ENCODE data around the gene BSDC1. TPM values are rescaled to one million over a fixed set of nuclear protein-coding genes. Genes with fewer than 3 reads are reported as not detected.
"Not testable (repeated sequence)": the region's sequence is repeated elsewhere in the genome, so short reads cannot be mapped to it uniquely, and the experiment has no call there.

The BSDC1 gene
- total RNA-seq, 1 experiment from 2014 or later: 45.1 TPM

GRCh38 chr1:32361308-32361673 lies 33.0 kb downstream of the BSDC1 start:
- Histone ChIP-seq H3K27ac (ENCODE audit: low read length) (no peak overlapping the region), H3K9me2 (replicated peaks; ENCODE audit: insufficient read depth, low read length) (no peaks in the 10 kb centered on the region), H3K36me3 (ENCODE audit: insufficient read depth, low read length) (peaks cover 4% of the 10 kb centered on the region; the same call in 1 of the 2 replicates), H3K4me1 (ENCODE audit: low read length) (peaks cover 10% of the 10 kb centered on the region), H3K4me2 (ENCODE audit: low read depth, low read length, poor library complexity, severe bottlenecking) (no peak overlapping the region), H3K4me3 (ENCODE audit: low read length) (no peak overlapping the region), H3K79me2 (ENCODE audit: low read length) (no peaks in the 10 kb centered on the region), H4K20me1 (ENCODE audit: insufficient read depth, low read depth, low read length) (no peaks in the 10 kb centered on the region), H3K27me3 (ENCODE audit: low read length) (no peaks in the 10 kb centered on the region), H3K9ac (ENCODE audit: low read length) (no peak overlapping the region), H3K9me3 (ENCODE audit: low read length) (no peaks in the 10 kb centered on the region), H2AFZ (ENCODE audit: low read length) (no peak overlapping the region)
- DNase-seq: no peak

DNA sequence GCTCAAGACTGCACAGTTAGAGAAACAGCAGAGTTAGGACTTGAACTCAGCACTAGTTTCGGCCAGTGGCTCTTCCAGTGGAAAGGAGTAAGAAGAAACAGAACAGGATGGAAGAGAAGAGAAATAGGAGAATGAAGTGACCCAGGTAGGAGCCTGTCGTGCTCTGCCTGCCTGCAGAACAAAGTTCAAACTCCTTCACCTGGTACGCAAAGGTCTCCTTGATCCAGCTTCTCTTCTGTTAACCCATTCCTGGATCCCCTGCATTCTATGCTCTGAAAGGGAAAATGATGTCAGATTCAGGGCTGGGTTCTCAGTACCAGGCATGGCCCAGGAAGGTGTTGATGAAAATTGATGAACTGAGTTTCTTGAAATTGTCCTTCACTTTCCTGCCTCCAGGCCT lies 35.8 kb downstream of the BSDC1 start:
- H3K4me3 ChIP-seq (ENCODE audit: low read length): no peak overlapping the region

GRCh38 chr1:32357614-32358013 lies 36.6 kb downstream of the BSDC1 start:
- H3K27ac ChIP-seq (ENCODE audit: low read length): no peak overlapping the region
- peaks cover 10% of the 10 kb centered on the region for H3K4me1 ChIP-seq (ENCODE audit: low read length)
- no peaks in the 10 kb centered on the region for H3K79me2 ChIP-seq (ENCODE audit: low read length)
- no peak overlapping the region for H3K4me2 ChIP-seq (ENCODE audit: low read depth, low read length, poor library complexity, severe bottlenecking)
- no peak overlapping the region for H3K4me3 ChIP-seq (ENCODE audit: low read length)
- no peak overlapping the region for H2AFZ ChIP-seq (ENCODE audit: low read length)
- no peaks in the 10 kb centered on the region for H3K9me3 ChIP-seq (ENCODE audit: low read length)
- H3K36me3 ChIP-seq (ENCODE audit: insufficient read depth, low read length): no peaks in the 10 kb centered on the region
- no peak for DNase-seq
- no peaks in the 10 kb centered on the region for H4K20me1 ChIP-seq (ENCODE audit: insufficient read depth, low read depth, low read length)
- H3K9me2 ChIP-seq (replicated peaks; ENCODE audit: insufficient read depth, low read length): no peaks in the 10 kb centered on the region
- H3K27me3 ChIP-seq (ENCODE audit: low read length): no peaks in the 10 kb centered on the region
- no peak overlapping the region for H3K9ac ChIP-seq (ENCODE audit: low read length)

More for the DNA sequence above, 35.8 kb downstream of the BSDC1 start:
- Histone ChIP-seq H4K20me1 (ENCODE audit: insufficient read depth, low read depth, low read length) (no peaks in the 10 kb centered on the region), H3K4me2 (ENCODE audit: low read depth, low read length, poor library complexity, severe bottlenecking) (no peak overlapping the region), H3K27ac (ENCODE audit: low read length) (no peak overlapping the region), H3K9me3 (ENCODE audit: low read length) (no peaks in the 10 kb centered on the region), H3K79me2 (ENCODE audit: low read length) (no peaks in the 10 kb centered on the region), H3K4me1 (ENCODE audit: low read length) (peaks cover 10% of the 10 kb centered on the region), H3K27me3 (ENCODE audit: low read length) (no peaks in the 10 kb centered on the region), H2AFZ (ENCODE audit: low read length) (no peak overlapping the region), H3K36me3 (ENCODE audit: insufficient read depth, low read length) (no peaks in the 10 kb centered on the region), H3K9ac (ENCODE audit: low read length) (no peak overlapping the region), H3K9me2 (replicated peaks; ENCODE audit: insufficient read depth, low read length) (no peaks in the 10 kb centered on the region)
- DNase-seq: no peak

GRCh38 chr1:32356478-32356877 lies 37.8 kb downstream of the BSDC1 start:
- peaks cover 17% of the 10 kb centered on the region for H3K4me1 ChIP-seq (ENCODE audit: low read length)
- no peak overlapping the region for H2AFZ ChIP-seq (ENCODE audit: low read length)
- no peaks in the 10 kb centered on the region for H3K9me2 ChIP-seq (replicated peaks; ENCODE audit: insufficient read depth, low read length)
- H3K9ac ChIP-seq (ENCODE audit: low read length): no peak overlapping the region
- H3K4me2 ChIP-seq (ENCODE audit: low read depth, low read length, poor library complexity, severe bottlenecking): no peak overlapping the region
- H3K27me3 ChIP-seq (ENCODE audit: low read length): no peaks in the 10 kb centered on the region
- no peaks in the 10 kb centered on the region for H3K9me3 ChIP-seq (ENCODE audit: low read length)
- H4K20me1 ChIP-seq (ENCODE audit: insufficient read depth, low read depth, low read length): no peaks in the 10 kb centered on the region
- no peak overlapping the region for H3K27ac ChIP-seq (ENCODE audit: low read length)
- H3K79me2 ChIP-seq (ENCODE audit: low read length): no peaks in the 10 kb centered on the region
- DNase-seq: no peak
- no peaks in the 10 kb centered on the region for H3K36me3 ChIP-seq (ENCODE audit: insufficient read depth, low read length)
- H3K4me3 ChIP-seq (ENCODE audit: low read length): no peak overlapping the region

DNA sequence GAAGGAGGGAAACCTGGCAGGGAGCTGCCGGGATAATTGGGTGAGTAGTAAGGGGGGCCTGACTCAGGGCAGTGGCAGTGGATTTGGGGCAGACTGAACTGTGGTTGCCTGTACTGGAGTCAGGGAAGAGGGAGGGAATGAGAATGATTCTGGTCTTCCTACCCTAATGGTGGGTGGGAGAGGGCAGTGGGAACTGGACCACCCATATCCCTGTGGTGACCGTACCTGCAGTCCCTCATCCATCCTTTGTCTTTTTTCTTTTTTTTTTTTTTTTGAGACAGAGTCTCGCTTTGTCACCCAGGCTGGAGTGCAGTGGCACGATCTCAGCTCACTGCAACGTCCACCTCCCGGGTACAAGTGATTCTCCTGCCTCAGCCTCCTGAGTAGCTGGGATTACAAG lies 38.5 kb downstream of the BSDC1 start:
- DNase-seq; H3K79me2 ChIP-seq (ENCODE audit: low read length): not testable (repeated sequence)

GRCh38 chr1:32353886-32354570 lies 40.2 kb downstream of the BSDC1 start:
- no peak overlapping the region for H3K27ac ChIP-seq (ENCODE audit: low read length)
- DNase-seq: no peak
- H3K4me1 ChIP-seq (ENCODE audit: low read length): peaks cover 12% of the 10 kb centered on the region
- no peak overlapping the region for H3K4me3 ChIP-seq (ENCODE audit: low read length)
- no peaks in the 10 kb centered on the region for H3K9me2 ChIP-seq (replicated peaks; ENCODE audit: insufficient read depth, low read length)
- H3K9me3 ChIP-seq (ENCODE audit: low read length): no peaks in the 10 kb centered on the region
- H3K27me3 ChIP-seq (ENCODE audit: low read length): no peaks in the 10 kb centered on the region
- H3K4me2 ChIP-seq (ENCODE audit: low read depth, low read length, poor library complexity, severe bottlenecking): no peak overlapping the region
- no peak overlapping the region for H3K9ac ChIP-seq (ENCODE audit: low read length)
- H4K20me1 ChIP-seq (ENCODE audit: insufficient read depth, low read depth, low read length): no peaks in the 10 kb centered on the region
- no peaks in the 10 kb centered on the region for H3K79me2 ChIP-seq (ENCODE audit: low read length)
- no peaks in the 10 kb centered on the region for H3K36me3 ChIP-seq (ENCODE audit: insufficient read depth, low read length)
- no peak overlapping the region for H2AFZ ChIP-seq (ENCODE audit: low read length)

More for the DNA sequence above, 38.5 kb downstream of the BSDC1 start:
- not testable (repeated sequence) for H3K4me3 ChIP-seq (ENCODE audit: low read length); H4K20me1 ChIP-seq (ENCODE audit: insufficient read depth, low read depth, low read length); H3K27me3 ChIP-seq (ENCODE audit: low read length); H3K9me2 ChIP-seq (replicated peaks; ENCODE audit: insufficient read depth, low read length); H3K9me3 ChIP-seq (ENCODE audit: low read length); H3K27ac ChIP-seq (ENCODE audit: low read length); H3K9ac ChIP-seq (ENCODE audit: low read length); H2AFZ ChIP-seq (ENCODE audit: low read length); H3K36me3 ChIP-seq (ENCODE audit: insufficient read depth, low read length); H3K4me2 ChIP-seq (ENCODE audit: low read depth, low read length, poor library complexity, severe bottlenecking)
- H3K4me1 ChIP-seq (ENCODE audit: low read length): peaks cover 19% of the 10 kb centered on the region

GRCh38 chr1:32353431-32353830 lies 40.8 kb downstream of the BSDC1 start:
- Histone ChIP-seq H3K9me2 (replicated peaks; ENCODE audit: insufficient read depth, low read length) (no peaks in the 10 kb centered on the region), H3K9me3 (ENCODE audit: low read length) (no peaks in the 10 kb centered on the region), H3K4me1 (ENCODE audit: low read length) (peaks cover 12% of the 10 kb centered on the region), H3K9ac (ENCODE audit: low read length) (no peak overlapping the region), H3K4me3 (ENCODE audit: low read length) (no peak overlapping the region), H3K79me2 (ENCODE audit: low read length) (no peaks in the 10 kb centered on the region), H3K36me3 (ENCODE audit: insufficient read depth, low read length) (no peaks in the 10 kb centered on the region), H3K27ac (ENCODE audit: low read length) (no peak overlapping the region), H2AFZ (ENCODE audit: low read length) (no peak overlapping the region), H3K4me2 (ENCODE audit: low read depth, low read length, poor library complexity, severe bottlenecking) (no peak overlapping the region), H4K20me1 (ENCODE audit: insufficient read depth, low read depth, low read length) (no peaks in the 10 kb centered on the region), H3K27me3 (ENCODE audit: low read length) (no peaks in the 10 kb centered on the region)
- no peak for DNase-seq

DNA sequence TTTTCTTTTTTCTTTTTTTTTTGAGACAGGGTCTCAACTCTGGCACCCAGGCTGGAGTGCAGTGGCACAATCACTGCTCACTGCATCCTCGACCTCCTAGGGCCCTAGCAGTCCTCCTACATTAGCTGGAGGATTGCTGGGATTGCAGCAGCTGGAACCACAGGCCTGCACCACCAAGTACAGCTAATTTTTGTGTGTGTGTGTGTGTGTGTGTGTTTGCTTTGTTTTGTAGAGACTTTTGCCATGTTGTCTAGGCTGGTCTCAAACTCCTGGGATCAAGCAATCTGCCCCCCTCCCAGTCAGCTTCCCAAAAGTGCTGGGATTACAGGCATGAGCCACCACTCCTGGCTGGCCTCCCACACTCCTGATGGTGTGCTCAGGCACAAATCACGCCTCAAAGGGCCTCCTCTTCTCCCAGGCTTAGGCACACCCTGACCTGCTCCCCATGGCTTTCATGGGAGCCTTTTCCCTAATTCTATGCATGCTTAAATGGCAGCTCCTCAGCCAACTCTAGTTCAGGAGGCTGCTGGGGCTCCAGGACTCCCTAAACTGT lies 41.3 kb downstream of the BSDC1 start:
- H3K9ac ChIP-seq (ENCODE audit: low read length): no peak overlapping the region
- no peaks in the 10 kb centered on the region for H3K79me2 ChIP-seq (ENCODE audit: low read length)
- no peak overlapping the region for H3K27ac ChIP-seq (ENCODE audit: low read length)
- DNase-seq: no peak
- H3K36me3 ChIP-seq (ENCODE audit: insufficient read depth, low read length): no peaks in the 10 kb centered on the region
- H3K27me3 ChIP-seq (ENCODE audit: low read length): no peaks in the 10 kb centered on the region
- no peaks in the 10 kb centered on the region for H4K20me1 ChIP-seq (ENCODE audit: insufficient read depth, low read depth, low read length)
- no peak overlapping the region for H3K4me3 ChIP-seq (ENCODE audit: low read length)
- H3K9me2 ChIP-seq (replicated peaks; ENCODE audit: insufficient read depth, low read length): no peaks in the 10 kb centered on the region
- H3K9me3 ChIP-seq (ENCODE audit: low read length): no peaks in the 10 kb centered on the region
- H3K4me1 ChIP-seq (ENCODE audit: low read length): peaks cover 12% of the 10 kb centered on the region
- no peak overlapping the region for H2AFZ ChIP-seq (ENCODE audit: low read length)
- H3K4me2 ChIP-seq (ENCODE audit: low read depth, low read length, poor library complexity, severe bottlenecking): no peak overlapping the region

All from Karpas-422 (cell line).